K562 treated with DMSO at 1 percent for 12 hours (cell line): ENCODE data around the gene S100A9. TPM values are rescaled to one million over a fixed set of nuclear protein-coding genes. Genes with fewer than 3 reads are reported as not detected.

Experiments used
- total RNA-seq: library from RNA; unstranded; fragments of 300-600 nt; gene quantifications from 2 replicates; pipeline ENCODE4 v1.2.3, GENCODE V29; 2022; ENCODE audit not compliant: insufficient read depth

S100A9 gene
- not detected in 2 replicates for total RNA-seq

DNA sequence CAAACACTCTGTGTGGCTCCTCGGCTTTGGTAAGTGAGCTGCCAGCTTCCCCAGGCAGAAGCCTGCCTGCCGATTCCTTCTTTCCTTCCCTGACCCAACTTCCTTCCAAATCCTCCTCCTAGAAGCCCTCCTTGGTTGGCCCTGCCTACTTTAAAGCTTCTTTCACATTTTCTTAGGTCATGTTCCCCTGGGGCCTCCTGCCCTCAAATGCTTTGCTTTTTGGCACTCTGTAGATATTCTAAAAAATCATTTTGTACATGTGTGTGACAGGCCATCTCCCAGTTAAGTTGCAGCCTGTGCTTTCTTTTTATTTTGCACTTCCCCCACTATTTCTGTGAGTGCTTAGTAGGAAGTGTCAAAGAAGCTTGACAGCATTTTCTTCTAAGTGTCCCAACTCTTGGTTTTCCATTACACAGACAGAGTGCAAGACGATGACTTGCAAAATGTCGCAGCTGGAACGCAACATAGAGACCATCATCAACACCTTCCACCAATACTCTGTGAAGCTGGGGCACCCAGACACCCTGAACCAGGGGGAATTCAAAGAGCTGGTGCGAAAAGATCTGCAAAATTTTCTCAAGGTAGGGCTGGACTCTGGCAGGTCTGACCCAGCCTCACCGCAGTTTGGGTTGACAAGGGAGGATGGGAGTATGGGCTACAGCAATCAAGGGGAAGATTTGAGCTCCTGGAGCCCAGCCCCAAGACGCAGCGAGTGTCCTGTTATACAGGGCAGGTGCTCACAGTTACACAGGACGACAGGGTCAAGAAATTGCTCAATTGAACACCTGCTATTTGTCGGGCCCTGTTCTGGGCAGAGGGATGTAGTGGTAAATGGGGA lies at the start of gene S100A9:
S100A9 (plus strand) TSS at position 2 of the 838 bp plus-strand sequence; CDS start at position 432, 430 bp downstream.

DNA sequence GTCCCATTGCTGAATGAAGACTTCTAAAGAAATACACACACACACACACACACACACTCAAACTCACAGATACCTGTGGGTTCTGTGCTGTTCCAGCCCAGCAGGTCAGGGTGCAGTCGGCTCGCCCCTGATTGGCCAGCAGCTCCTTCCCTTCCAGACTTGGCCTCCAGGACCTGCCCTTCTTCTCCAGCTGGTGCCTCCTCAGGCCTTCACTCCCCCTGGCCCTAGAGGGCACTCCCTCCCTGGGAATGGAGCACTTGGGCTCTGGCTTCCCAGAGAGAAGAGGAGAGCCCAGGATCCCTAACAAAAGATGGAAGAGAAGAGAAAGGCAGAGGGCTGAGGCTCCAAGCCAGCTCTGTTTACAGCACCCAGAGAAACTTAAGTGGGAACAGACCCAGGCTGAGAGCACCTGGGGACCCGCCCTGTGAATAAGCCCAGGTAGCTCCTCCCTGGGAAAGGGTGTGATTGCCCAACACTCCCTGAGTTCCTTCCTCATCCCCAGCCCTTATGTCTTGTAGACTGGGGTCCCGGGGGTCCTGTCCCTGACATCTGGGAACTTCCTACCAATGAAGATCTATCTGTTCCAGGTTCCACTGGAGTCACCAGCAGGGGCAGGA lies 45.0 kb upstream of the S100A9 start, which contains the start of gene PGLYRP3:
PGLYRP3 (minus strand) TSS at position 383 of the 617 bp plus-strand sequence. CDS start 2,287 bp downstream, outside the sequence.

DNA sequence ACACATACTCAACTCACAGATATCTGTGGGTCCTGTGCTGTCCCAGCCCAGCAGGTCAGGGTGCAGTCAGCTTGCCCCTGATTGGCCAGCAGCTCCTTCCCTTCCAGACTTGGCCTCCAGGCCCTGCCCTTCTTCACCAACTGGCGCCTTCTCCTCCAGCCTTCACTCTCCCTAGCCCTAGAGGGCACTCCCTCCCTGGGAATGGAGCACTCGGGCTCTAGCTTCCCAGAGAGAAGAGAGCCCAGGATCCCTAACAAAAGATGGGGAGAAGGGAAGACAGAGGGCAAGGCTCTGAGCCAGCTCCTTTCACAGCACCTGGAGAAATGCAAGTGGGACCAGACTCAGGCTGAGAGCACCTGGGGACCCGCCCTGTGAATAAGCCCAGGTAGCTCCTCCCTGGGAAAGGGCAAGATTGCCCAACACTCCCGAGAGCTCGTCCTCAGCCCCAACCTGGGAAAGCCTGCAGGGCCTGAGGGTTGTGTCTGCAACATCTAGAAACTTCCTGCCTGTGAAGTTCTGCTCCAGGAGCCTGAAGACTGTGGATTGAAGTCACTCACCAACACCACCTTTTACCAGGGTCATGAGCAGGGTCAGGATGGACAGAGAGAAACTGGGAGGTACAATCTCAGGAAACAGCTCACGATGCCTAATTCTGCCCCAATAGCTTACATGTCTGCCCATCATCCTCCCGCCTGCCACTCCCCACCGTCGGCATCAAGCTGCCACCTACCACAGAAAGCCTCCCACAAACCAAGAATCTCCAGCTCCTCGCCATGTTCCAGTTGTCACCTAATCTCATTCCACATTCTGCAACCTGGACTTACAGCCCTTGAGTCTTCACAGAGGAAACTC lies 8.9 kb upstream of the S100A9 start, which contains the start of gene PGLYRP4:
PGLYRP4 (minus strand) TSS at position 331 of the 852 bp plus-strand sequence. CDS start 909 bp downstream, outside the sequence.

DNA sequence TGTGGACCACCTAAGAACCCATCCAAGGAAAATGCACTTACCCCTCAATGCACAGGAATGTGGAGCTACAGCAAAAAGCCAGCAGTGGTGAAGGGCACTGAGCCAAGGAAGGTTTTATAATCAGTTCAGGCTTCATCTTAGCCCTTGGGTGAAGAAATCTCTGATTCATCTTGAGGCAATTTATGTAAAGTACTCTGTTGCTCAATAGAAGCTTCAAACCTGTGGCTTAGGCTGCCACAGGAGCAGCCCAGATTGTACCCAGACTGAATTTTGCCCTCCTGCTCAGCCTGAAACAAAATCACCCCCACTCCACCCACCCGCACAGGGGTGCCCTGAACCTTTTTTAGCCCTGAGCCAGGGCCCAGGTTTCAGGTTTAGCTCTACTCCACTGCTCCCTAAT lies 17.9 kb downstream of the S100A9 start, which contains the start of gene S100A12:
S100A12 (minus strand) TSS at position 111 of the 400 bp plus-strand sequence. CDS start 1,029 bp downstream, outside the sequence.

DNA sequence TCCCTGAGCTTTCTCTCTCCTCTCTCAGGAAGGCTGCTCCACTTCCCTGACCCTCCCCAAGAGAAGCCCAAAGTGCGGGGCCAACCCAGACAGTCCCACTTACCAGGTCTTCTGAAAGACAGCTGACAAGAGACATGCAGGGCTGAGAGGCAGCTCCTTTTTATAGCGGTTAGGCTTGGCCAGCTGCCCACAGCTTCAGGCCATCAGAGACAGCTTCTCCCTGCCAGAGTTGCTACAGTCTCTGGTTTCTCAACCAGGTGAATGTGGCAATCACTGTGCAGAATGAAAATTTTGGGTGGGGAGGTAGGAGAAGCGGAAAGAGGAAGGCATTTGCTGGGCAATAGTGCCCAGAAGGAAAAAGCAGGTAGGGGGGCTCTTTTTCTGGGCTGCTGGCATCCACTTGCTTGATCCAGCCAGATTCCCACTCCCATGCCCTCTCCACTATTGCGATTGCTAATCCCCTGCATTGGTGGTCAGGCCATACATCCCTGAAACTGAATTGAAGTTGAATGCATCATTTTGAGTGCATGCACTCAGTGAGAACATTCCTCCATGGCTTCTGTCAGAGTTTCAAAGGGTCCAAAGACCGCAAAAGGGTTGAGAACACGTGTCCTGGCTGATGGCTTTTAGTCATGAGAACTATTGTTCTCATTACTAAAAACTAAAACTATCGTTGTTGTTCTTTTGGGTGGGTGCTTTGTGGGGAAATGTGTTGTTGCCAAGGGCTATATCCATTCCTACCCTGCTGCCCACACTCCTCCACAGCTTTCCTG lies 33.5 kb downstream of the S100A9 start, which contains the start of gene S100A8:
S100A8 (minus strand) TSS at position 136 of the 773 bp plus-strand sequence. CDS start 538 bp downstream, outside the sequence.

Other genes with a start within 250 kb of the S100A9 start
- not detected in 2 replicates for gene SPRR2F, start 244.3 kb upstream of the S100A9 start, total RNA-seq
- gene SPRR2G, start 207.0 kb upstream of the S100A9 start, total RNA-seq = not detected in 2 replicates
- not detected in 2 replicates for gene LELP1, start 154.4 kb upstream of the S100A9 start, total RNA-seq
- gene PRR9, start 140.3 kb upstream of the S100A9 start, total RNA-seq = 1.7 and 2.4 TPM in 2 replicates
- not detected in 2 replicates for gene LORICRIN, start 98.2 kb upstream of the S100A9 start, total RNA-seq
- not detected in 2 replicates for gene PGLYRP3, start 44.9 kb upstream of the S100A9 start, total RNA-seq
- 4.4 and 4.9 TPM in 2 replicates for gene PGLYRP4, start 9.0 kb upstream of the S100A9 start, total RNA-seq
- not detected in 2 replicates for gene S100A12, start 17.8 kb downstream of the S100A9 start, total RNA-seq
- gene S100A8, start 33.2 kb downstream of the S100A9 start, total RNA-seq = not detected in 2 replicates
- 0.22 TPM in 1 of 2 replicates, not detected in the other for gene S100A7A, start 58.7 kb downstream of the S100A9 start, total RNA-seq
- not detected in 2 replicates for gene S100A7, start 102.8 kb downstream of the S100A9 start, total RNA-seq
- gene S100A6, start 178.1 kb downstream of the S100A9 start, total RNA-seq = 16.1 and 19.6 TPM in 2 replicates
- 4.4 TPM in 1 of 2 replicates, not detected in the other for gene S100A5, start 183.1 kb downstream of the S100A9 start, total RNA-seq
- gene S100A4, start 188.0 kb downstream of the S100A9 start, total RNA-seq = 5.3 and 10.6 TPM in 2 replicates
- not detected in 2 replicates for gene S100A3, start 191.4 kb downstream of the S100A9 start, total RNA-seq
- not detected in 2 replicates for gene S100A2, start 208.0 kb downstream of the S100A9 start, total RNA-seq